ENCODE results near the gene TPM1. TPM values are rescaled to one million over a fixed set of nuclear protein-coding genes. Genes with fewer than 3 reads are reported as not detected.

TPM1 gene
- total and polyA plus RNA-seq, 2 experiments from 2014 or later, result 291 to 353 TPM

- H3K4me1 ChIP-seq (ENCODE audit: insufficient read depth), result peaks cover 16% of the 10 kb centered on the region
- H3K36me3 ChIP-seq (replicated peaks; ENCODE audit: insufficient read depth, low read depth), result no peaks in the 10 kb centered on the region
- H3K4me3 ChIP-seq, result no peak overlapping the region
- H3K27me3 ChIP-seq, result no peaks in the 10 kb centered on the region
- H3K4me2 ChIP-seq, result no peak overlapping the region
- H3K27ac ChIP-seq, result peak overlapping the region; percentile 87
- DNase-seq (ENCODE audit: low spot score), result peak; percentile 43
- 49% methylated on average over 12 of the region's 12 CpGs for WGBS (ENCODE audit: low lambda C conversion rate, missing lambda C conversion rate)
- no peak overlapping the region for H2AFZ ChIP-seq
- no peaks in the 10 kb centered on the region for H4K20me1 ChIP-seq (ENCODE audit: insufficient read depth, poor library complexity, severe bottlenecking)
- TF ChIP-seq EZH2 (IDR thresholded peaks at IDR 0.05; ENCODE audit: borderline replicate concordance), result no peak
- TF ChIP-seq EZH2phosphoT487 (IDR thresholded peaks at IDR 0.05; ENCODE audit: low read depth, severe bottlenecking, unreplicated experiment), result no peak
- no peak for TF ChIP-seq CTCF (IDR thresholded peaks at IDR 0.05; ENCODE audit: poor library complexity)
- no peaks in the 10 kb centered on the region for H3K79me2 ChIP-seq
- no peaks in the 10 kb centered on the region for H3K9me3 ChIP-seq (ENCODE audit: low read depth)
- no peaks in the 10 kb centered on the region for H3K9me2 ChIP-seq (replicated peaks; ENCODE audit: insufficient read depth)
Observed at GRCh38 chr15:63083044-63083443, 40.5 kb downstream of the TPM1 start.

GRCh38 chr15:63083541-63083940 is 41.0 kb downstream of the TPM1 start:
- Histone ChIP-seq H3K27me3 (no peaks in the 10 kb centered on the region), H3K9me3 (ENCODE audit: low read depth) (no peaks in the 10 kb centered on the region), H3K9me2 (replicated peaks; ENCODE audit: insufficient read depth) (no peaks in the 10 kb centered on the region), H3K79me2 (no peaks in the 10 kb centered on the region), H3K27ac (no peak overlapping the region), H3K36me3 (replicated peaks; ENCODE audit: insufficient read depth, low read depth) (no peaks in the 10 kb centered on the region), H3K4me1 (ENCODE audit: insufficient read depth) (peaks cover 18% of the 10 kb centered on the region), H2AFZ (no peak overlapping the region), H4K20me1 (ENCODE audit: insufficient read depth, poor library complexity, severe bottlenecking) (no peaks in the 10 kb centered on the region), H3K4me3 (no peak overlapping the region), H3K4me2 (no peak overlapping the region)
- TF ChIP-seq CTCF (IDR thresholded peaks at IDR 0.05; ENCODE audit: poor library complexity) (no peak), EZH2phosphoT487 (IDR thresholded peaks at IDR 0.05; ENCODE audit: low read depth, severe bottlenecking, unreplicated experiment) (no peak)
- no peak for DNase-seq (ENCODE audit: low spot score)
- WGBS (ENCODE audit: low lambda C conversion rate, missing lambda C conversion rate), result 94% methylated on average over 11 of the region's 11 CpGs

- Histone ChIP-seq H3K9me2 (replicated peaks; ENCODE audit: insufficient read depth) (no peaks in the 10 kb centered on the region), H3K4me1 (ENCODE audit: insufficient read depth) (peaks cover 30% of the 10 kb centered on the region), H3K4me2 (no peak overlapping the region), H3K4me3 (no peak overlapping the region), H4K20me1 (ENCODE audit: insufficient read depth, poor library complexity, severe bottlenecking) (no peaks in the 10 kb centered on the region), H3K79me2 (no peaks in the 10 kb centered on the region), H3K27ac (no peak overlapping the region), H3K9me3 (ENCODE audit: low read depth) (no peaks in the 10 kb centered on the region), H3K27me3 (no peaks in the 10 kb centered on the region), H2AFZ (no peak overlapping the region), H3K36me3 (replicated peaks; ENCODE audit: insufficient read depth, low read depth) (no peaks in the 10 kb centered on the region)
- no peak for DNase-seq (ENCODE audit: low spot score)
- WGBS (ENCODE audit: low lambda C conversion rate, missing lambda C conversion rate), result 85% methylated on average over 1 of the region's 1 CpG
- TF ChIP-seq CTCF (IDR thresholded peaks at IDR 0.05; ENCODE audit: poor library complexity) (no peak), EZH2 (IDR thresholded peaks at IDR 0.05; ENCODE audit: borderline replicate concordance) (no peak), EZH2phosphoT487 (IDR thresholded peaks at IDR 0.05; ENCODE audit: low read depth, severe bottlenecking, unreplicated experiment) (no peak)
Observed at GRCh38 chr15:63084806-63085205, 42.3 kb downstream of the TPM1 start.

- H2AFZ ChIP-seq, result no peak overlapping the region
- no peak overlapping the region for H3K4me2 ChIP-seq
- H3K27ac ChIP-seq, result no peak overlapping the region
- no peak overlapping the region for H3K4me3 ChIP-seq
- TF ChIP-seq EZH2 (IDR thresholded peaks at IDR 0.05; ENCODE audit: borderline replicate concordance), result no peak
- no peak for TF ChIP-seq EZH2phosphoT487 (IDR thresholded peaks at IDR 0.05; ENCODE audit: low read depth, severe bottlenecking, unreplicated experiment)
- no peak for TF ChIP-seq CTCF (IDR thresholded peaks at IDR 0.05; ENCODE audit: poor library complexity)
- no peak for DNase-seq (ENCODE audit: low spot score)
- no peaks in the 10 kb centered on the region for H3K9me3 ChIP-seq (ENCODE audit: low read depth)
- no peaks in the 10 kb centered on the region for H3K27me3 ChIP-seq
- H3K36me3 ChIP-seq (replicated peaks; ENCODE audit: insufficient read depth, low read depth), result no peaks in the 10 kb centered on the region
- H4K20me1 ChIP-seq (ENCODE audit: insufficient read depth, poor library complexity, severe bottlenecking), result no peaks in the 10 kb centered on the region
- H3K9me2 ChIP-seq (replicated peaks; ENCODE audit: insufficient read depth), result no peaks in the 10 kb centered on the region
- H3K4me1 ChIP-seq (ENCODE audit: insufficient read depth), result peaks cover 32% of the 10 kb centered on the region
- 89% methylated on average over 4 of the region's 4 CpGs for WGBS (ENCODE audit: low lambda C conversion rate, missing lambda C conversion rate)
- H3K79me2 ChIP-seq, result no peaks in the 10 kb centered on the region
Observed at GRCh38 chr15:63085289-63085688, 42.7 kb downstream of the TPM1 start.
